Amniotic epithelial cell (primary cell): ENCODE results near the gene IZUMO1.
"Not testable (repeated sequence)": the region's sequence is repeated elsewhere in the genome, so short reads cannot be mapped to it uniquely, and the experiment has no call there.

Experiments used
- DNase-seq: peaks from one replicate; pipeline ENCODE4 v3.0.0-alpha.2; 2010; ENCODE audit warnings: low read depth

Gene IZUMO1

GRCh38 chr19:48746738-48747575, at the start of gene IZUMO1:
Gene IZUMO1, minus strand, starts transcription at chr19:48746909. Its CDS starts 1,050 bp downstream, at chr19:48745859.
- peak; percentile 88 for DNase-seq

- no peak for DNase-seq
These were observed 49.0 kb upstream of the IZUMO1 start for GRCh38 chr19:48795685-48796070.

GRCh38 chr19:48795055-48795684, 48.5 kb upstream of the IZUMO1 start:
- peak; percentile 97 for DNase-seq

- no peak for DNase-seq
These were observed 47.6 kb upstream of the IZUMO1 start for GRCh38 chr19:48794291-48794690.

- no peak for DNase-seq
These were observed 46.6 kb upstream of the IZUMO1 start for GRCh38 chr19:48793271-48793670.

- not testable (repeated sequence) for DNase-seq
These were observed 40.6 kb upstream of the IZUMO1 start for GRCh38 chr19:48787331-48787730.

- DNase-seq: not testable (repeated sequence)
These were observed 39.7 kb upstream of the IZUMO1 start for GRCh38 chr19:48786422-48786821.

GRCh38 chr19:48784527-48784926, 37.8 kb upstream of the IZUMO1 start:
- DNase-seq: peak; percentile 44

GRCh38 chr19:48780631-48781391, 34.1 kb upstream of the IZUMO1 start:
- peak; percentile 96 for DNase-seq

GRCh38 chr19:48779636-48780035, 32.9 kb upstream of the IZUMO1 start:
- DNase-seq: no peak

- no peak for DNase-seq
These were observed 31.0 kb upstream of the IZUMO1 start for GRCh38 chr19:48777720-48778119.

GRCh38 chr19:48777139-48777538, 30.4 kb upstream of the IZUMO1 start:
- no peak for DNase-seq

- no peak for DNase-seq
These were observed 25.8 kb upstream of the IZUMO1 start for GRCh38 chr19:48772503-48772953.

- no peak for DNase-seq
These were observed 24.2 kb upstream of the IZUMO1 start for GRCh38 chr19:48770734-48771472.

GRCh38 chr19:48770266-48770665, 23.6 kb upstream of the IZUMO1 start:
- peak; percentile 94 for DNase-seq

- DNase-seq: peak; percentile 83
These were observed 22.4 kb upstream of the IZUMO1 start for GRCh38 chr19:48768994-48769713.

GRCh38 chr19:48768171-48768753, 21.6 kb upstream of the IZUMO1 start:
- not testable (repeated sequence) for DNase-seq

GRCh38 chr19:48765816-48766215, 19.1 kb upstream of the IZUMO1 start:
- not testable (repeated sequence) for DNase-seq

- no peak for DNase-seq
These were observed 13.9 kb upstream of the IZUMO1 start for GRCh38 chr19:48760504-48761205.

- DNase-seq: no peak
These were observed 11.0 kb upstream of the IZUMO1 start for GRCh38 chr19:48757741-48758144.
